Ovary (tissue), 9 donors: ENCODE results near the gene CD86. TPM values are rescaled to one million over a fixed set of nuclear protein-coding genes. Genes with fewer than 3 reads are reported as not detected.

Experiments
- DNase-seq, 5 donors: peaks; one replicate each; pipeline ENCODE4 v3.0.0-alpha.2; 2019 to 2020
- H3K27ac ChIP-seq, 2 donors: fragments of 200-600 bp; one replicate each; pipeline versions ENCODE4 v1.5.1 to v1.8.0; 2019 to 2022
- H3K27me3 ChIP-seq: fragments of 200-600 bp; one replicate; pipeline ENCODE4 v1.8.0; 2022
- H3K36me3 ChIP-seq: fragments of 200-600 bp; sonication (generic); one replicate; pipeline ENCODE4 v1.5.1; 2019
- H3K4me1 ChIP-seq: one replicate; pipeline ENCODE4 v1.8.1; 2013; ENCODE audit warnings: mild to moderate bottlenecking, moderate library complexity; ENCODE audit not compliant: insufficient read depth
- H3K4me3 ChIP-seq: fragments of 200-600 bp; sonication (generic); one replicate; pipeline ENCODE4 v1.5.1; 2017
- H3K9me3 ChIP-seq, 2 donors: fragments of 200-600 bp in 1 of 2; sonication (generic) in 1 of 2; one replicate each; pipeline versions ENCODE4 v1.5.1 to v1.8.1; 2013 to 2019; ENCODE audit warnings: mild to moderate bottlenecking in 1 of 2, moderate library complexity in 1 of 2
- CTCF ChIP-seq, 3 donors: fragments of 450-650 bp in 2 of 3; fragments of 200-600 bp in 1 of 3; IDR thresholded peaks; one replicate each; pipeline versions ENCODE4 v1.5.1 to v1.8.0; 2016 to 2022; ENCODE audit warnings: antibody characterized with exemption in 3 of 3, mild to moderate bottlenecking in 1 of 3
- EP300 ChIP-seq: sonication (generic); formaldehyde crosslinking; IDR thresholded peaks from one replicate; pipeline ENCODE4 v1.6.1; 2017; ENCODE audit warnings: antibody characterized with exemption
- POLR2A ChIP-seq: fragments of 450-650 bp; IDR thresholded peaks from one replicate; pipeline ENCODE4 v1.6.1; 2017; ENCODE audit warnings: antibody characterized with exemption, mild to moderate bottlenecking, moderate library complexity
- WGBS, 3 donors: extraction: QIAGEN DNeasy Blood & Tissue Kit in 1 of 3; methylation state at CpG; one replicate each; pipeline versions ENCODE4 v1.1.5 to v1.1.7; 2013 to 2017; 5-methylcytosine and 5-hydroxymethylcytosine counted together
- intact Hi-C, 4 donors: fragments of 100-400 bp; cut with DNase I; formaldehyde crosslinking; loops; one replicate each; pipeline versions ENCODE4 v1.11.0 to v1.15.1; 2022 to 2023
- polyA plus RNA-seq, 2 donors: library from polyadenylated mRNA; stranded (reverse); fragments of 200-250 nt in 1 of 2; fragments of 350-450 nt in 1 of 2; fragmentation: Illumina TruSeq in 1 of 2; extraction: RNeasy Lipid Tissue Mini Kit (QIAGEN cat#74804) in 1 of 2; gene quantifications; one replicate each; pipeline ENCODE4 v1.2.3, GENCODE V29; 2013 to 2014
- total RNA-seq, 7 donors: library from RNA; depleted of rRNA in 2 of 7; stranded (reverse); fragments of >200 nt in 2 of 7; fragmentation: NEBNext Ultra II Directional in 3 of 7; extraction: Animal tissue kit (Norgen Biotek cat#: 25700) in 3 of 7; gene quantifications; one replicate each; pipeline versions ENCODE4 v1.1.0 to v1.2.4, GENCODE V29; 2016 to 2023
- donor health status: DM: no; HTN: no; CAD: no; lungs with moderate emphysema.
- donor health status: DM: no; HTN: no; CAD: no.
- donor health status: Bipolar disorder and iron deficiency.
- donor health status: DM: yes; HTN: yes; CAD: no.
- donor health status: DM: no; HTN: no; CAD: no.
- donor health status: DM: yes; HTN: yes; CAD: no.

CD86 gene
- total and polyA plus RNA-seq, 9 donors = 0.85 to 8.7 (median 3.5) TPM

- H3K9me3 ChIP-seq = no peaks in the 10 kb centered on the region
- DNase-seq = no peak
- no peaks in the 10 kb centered on the region for H3K4me1 ChIP-seq
- TF ChIP-seq POLR2A = no peak
- TF ChIP-seq EP300 = no peak
- TF ChIP-seq CTCF (IDR thresholded peaks at IDR 0.05) = no peak
- H3K4me3 ChIP-seq = no peak overlapping the region
- WGBS, 3 donors = 41 to 45% (median 44%) methylated on average over 1 of the region's 1 CpG
- no peaks in the 10 kb centered on the region for H3K27me3 ChIP-seq
- intact Hi-C loops = no loop called here
- H3K27ac ChIP-seq = no peak overlapping the region
- no peaks in the 10 kb centered on the region for H3K36me3 ChIP-seq
Observed at GRCh38 chr3:122112754-122113153, 57.6 kb downstream of the CD86 start.

- WGBS, 3 donors = 66 to 86% (median 75%) methylated on average over 1 of the region's 1 CpG
- intact Hi-C loops = no loop called here
Observed at GRCh38 chr3:122123850-122124249, 68.7 kb downstream of the CD86 start.

GRCh38 chr3:122132949-122133540 is 77.9 kb downstream of the CD86 start:
- no peaks in the 10 kb centered on the region for H3K4me1 ChIP-seq
- intact Hi-C loops = no loop called here
- WGBS, 3 donors = 77 to 85% (median 78%) methylated on average over 7 of the region's 7 CpGs
- TF ChIP-seq CTCF (IDR thresholded peaks at IDR 0.05) = no peak
- TF ChIP-seq EP300 = no peak
- TF ChIP-seq POLR2A = no peak
- no peaks in the 10 kb centered on the region for H3K9me3 ChIP-seq
- no peaks in the 10 kb centered on the region for H3K27me3 ChIP-seq
- no peaks in the 10 kb centered on the region for H3K36me3 ChIP-seq
- DNase-seq = no peak
- H3K27ac ChIP-seq = no peak overlapping the region
- H3K4me3 ChIP-seq = no peak overlapping the region

More at GRCh38 chr3:122123850-122124249, 68.7 kb downstream of the CD86 start:
- H3K4me1 ChIP-seq = no peaks in the 10 kb centered on the region
- no peak for TF ChIP-seq EP300
- TF ChIP-seq POLR2A = no peak
- no peak for TF ChIP-seq CTCF (IDR thresholded peaks at IDR 0.05)
- no peak for DNase-seq
- no peaks in the 10 kb centered on the region for H3K27me3 ChIP-seq
- no peak overlapping the region for H3K4me3 ChIP-seq
- no peaks in the 10 kb centered on the region for H3K9me3 ChIP-seq
- no peaks in the 10 kb centered on the region for H3K36me3 ChIP-seq
- H3K27ac ChIP-seq = no peak overlapping the region

DNA sequence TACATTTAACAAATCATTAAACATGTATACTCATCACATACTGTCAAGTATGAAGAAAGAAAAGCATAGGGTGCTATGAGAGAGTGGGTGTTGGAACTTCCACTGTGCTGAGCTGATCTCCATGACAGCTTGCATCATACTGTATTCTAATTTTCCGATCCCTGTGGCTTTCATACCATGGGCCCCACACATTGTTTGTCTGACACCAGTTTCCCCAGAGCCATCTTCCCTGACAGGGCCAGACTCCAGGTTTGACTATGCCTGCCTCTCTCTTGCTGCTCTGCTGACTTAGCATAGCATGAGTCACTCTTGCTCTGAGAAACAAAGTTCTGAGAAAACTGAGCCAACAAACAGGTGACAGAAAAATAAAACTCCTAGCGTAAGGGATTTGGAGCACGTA is 91.3 kb downstream of the CD86 start:
- 86 to 91% (median 90%) methylated on average over 3 of the region's 3 CpGs for WGBS, 3 donors
- H3K27ac ChIP-seq = no peak overlapping the region
- H3K27me3 ChIP-seq = no peaks in the 10 kb centered on the region
- no peaks in the 10 kb centered on the region for H3K4me1 ChIP-seq
- TF ChIP-seq EP300 = no peak
- no peak for TF ChIP-seq POLR2A
- TF ChIP-seq CTCF (IDR thresholded peaks at IDR 0.05) = no peak
- H3K9me3 ChIP-seq = no peaks in the 10 kb centered on the region
- no peak overlapping the region for H3K4me3 ChIP-seq
- intact Hi-C loops = no loop called here
- H3K36me3 ChIP-seq = no peaks in the 10 kb centered on the region
- DNase-seq = no peak
